D721Med (cell line): ENCODE results near the gene TRIM69.

Source experiments
- DNase-seq: peaks from one replicate; pipeline ENCODE4 v3.0.0; 2011; ENCODE audit warnings: low spot score; ENCODE audit not compliant: insufficient read length
- FAIRE-seq: peaks from 2 replicates; lab custom pipeline; 2011; peaks lifted over from hg19 to GRCh38; lab: Jason Lieb, UNC
- TF ChIP-seq, protein P1 (sequence below): IDR thresholded peaks from 2 replicates; pipeline ENCODE4 v1.5.1; 2012; ENCODE audit warnings: mild to moderate bottlenecking, control low read depth; ENCODE audit not compliant: insufficient read depth; ENCODE audit errors: missing control alignments

The TRIM69 gene

GRCh38 chr15:44801797-44802196, 65.5 kb downstream of the TRIM69 start:
- no peak for FAIRE-seq
- TF ChIP-seq, protein P1, sequence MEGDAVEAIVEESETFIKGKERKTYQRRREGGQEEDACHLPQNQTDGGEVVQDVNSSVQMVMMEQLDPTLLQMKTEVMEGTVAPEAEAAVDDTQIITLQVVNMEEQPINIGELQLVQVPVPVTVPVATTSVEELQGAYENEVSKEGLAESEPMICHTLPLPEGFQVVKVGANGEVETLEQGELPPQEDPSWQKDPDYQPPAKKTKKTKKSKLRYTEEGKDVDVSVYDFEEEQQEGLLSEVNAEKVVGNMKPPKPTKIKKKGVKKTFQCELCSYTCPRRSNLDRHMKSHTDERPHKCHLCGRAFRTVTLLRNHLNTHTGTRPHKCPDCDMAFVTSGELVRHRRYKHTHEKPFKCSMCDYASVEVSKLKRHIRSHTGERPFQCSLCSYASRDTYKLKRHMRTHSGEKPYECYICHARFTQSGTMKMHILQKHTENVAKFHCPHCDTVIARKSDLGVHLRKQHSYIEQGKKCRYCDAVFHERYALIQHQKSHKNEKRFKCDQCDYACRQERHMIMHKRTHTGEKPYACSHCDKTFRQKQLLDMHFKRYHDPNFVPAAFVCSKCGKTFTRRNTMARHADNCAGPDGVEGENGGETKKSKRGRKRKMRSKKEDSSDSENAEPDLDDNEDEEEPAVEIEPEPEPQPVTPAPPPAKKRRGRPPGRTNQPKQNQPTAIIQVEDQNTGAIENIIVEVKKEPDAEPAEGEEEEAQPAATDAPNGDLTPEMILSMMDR: no peak
- no peak for DNase-seq

GRCh38 chr15:44802336-44802735, 66.0 kb downstream of the TRIM69 start:
- FAIRE-seq (no peak), DNase-seq (no peak)
- TF ChIP-seq, protein P1: no peak

- TF ChIP-seq, protein P1: no peak
- FAIRE-seq (no peak), DNase-seq (no peak)
Measured at GRCh38 chr15:44804298-44805046, 68.1 kb downstream of the TRIM69 start.

- TF ChIP-seq, protein P1: no peak
- no peak for DNase-seq
- no peak for FAIRE-seq
Measured at GRCh38 chr15:44808557-44808956, 72.2 kb downstream of the TRIM69 start.

DNA sequence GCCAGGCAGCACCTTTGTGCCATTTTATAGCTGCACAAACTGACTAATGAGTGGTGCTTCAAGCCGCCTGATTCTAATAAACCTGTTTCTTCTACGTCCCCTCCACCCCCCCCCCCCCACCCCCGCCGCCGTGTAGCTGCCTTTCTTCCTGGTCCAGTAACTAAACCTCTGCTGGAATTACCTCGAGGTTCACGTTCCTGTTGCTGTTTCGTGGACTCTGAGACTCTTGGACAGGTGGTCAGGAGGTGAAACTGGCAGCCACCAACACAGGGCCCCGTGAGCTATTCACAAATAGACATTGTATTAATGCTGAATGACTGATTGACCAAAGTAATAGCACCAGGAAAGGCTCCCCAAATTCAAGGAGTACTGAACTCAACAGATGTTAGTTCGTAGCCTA, 73.9 kb downstream of the TRIM69 start:
- DNase-seq (no peak), FAIRE-seq (no peak)
- TF ChIP-seq, protein P1: no peak

GRCh38 chr15:44811337-44811736, 75.0 kb downstream of the TRIM69 start:
- DNase-seq: no peak

More at GRCh38 chr15:44811337-44811736, 75.0 kb downstream of the TRIM69 start:
- TF ChIP-seq, protein P1: no peak
- no peak for FAIRE-seq
